HL-60 (cell line): ENCODE results near the gene AASS.
"Not testable (repeated sequence)": the region's sequence is repeated elsewhere in the genome, so short reads cannot be mapped to it uniquely, and the experiment has no call there.

ENCODE experiments used
- DNase-seq, 2 experiments: peaks; one replicate each; pipeline ENCODE4 v3.0.0-alpha.2; 2010 to 2020; ENCODE audit warnings: low read depth in 1 of 2, low spot score in 1 of 2
- H3K27ac ChIP-seq: fragments of 250-450 bp; sonication (Bioruptor Pico); replicated peaks from 2 replicates; pipeline ENCODE4 v1.5.1; 2020; ENCODE audit warnings: mild to moderate bottlenecking, moderate library complexity
- H3K27me3 ChIP-seq: fragments of 250-450 bp; sonication (Bioruptor Pico); 2 replicates; pipeline ENCODE4 v1.5.1; 2021; ENCODE audit warnings: mild to moderate bottlenecking, moderate library complexity; ENCODE audit not compliant: insufficient read depth, poor library complexity, severe bottlenecking
- H3K4me3 ChIP-seq: replicated peaks from 2 replicates; pipeline ENCODE4 v1.5.1; 2011; ENCODE audit warnings: mild to moderate bottlenecking, control low read depth, low read length; ENCODE audit not compliant: insufficient read depth
- CTCF ChIP-seq: IDR thresholded peaks from one replicate; pipeline ENCODE4 v1.5.1; 2011; ENCODE audit warnings: low read length, control low read depth, inconsistent platforms; ENCODE audit not compliant: insufficient read depth
- GABPA ChIP-seq: IDR thresholded peaks from 2 replicates; pipeline ENCODE4 v1.6.1; 2012; ENCODE audit warnings: low read depth
- POLR2AphosphoS5 ChIP-seq: IDR thresholded peaks from 2 replicates; pipeline ENCODE4 v1.6.1; 2012; ENCODE audit warnings: low read depth
- REST ChIP-seq: IDR thresholded peaks from 2 replicates; pipeline ENCODE4 v1.6.1; 2012; ENCODE audit warnings: low read depth; ENCODE audit not compliant: insufficient replicate concordance
- SPI1 ChIP-seq: IDR thresholded peaks from 2 replicates; pipeline ENCODE4 v1.6.1; 2012; ENCODE audit warnings: low read depth, mild to moderate bottlenecking, borderline replicate concordance

The AASS gene

GRCh38 chr7:122136078-122136477 is 8.0 kb downstream of the AASS start:
- TF ChIP-seq GABPA (no peak), REST (no peak), CTCF (no peak), SPI1 (no peak), POLR2AphosphoS5 (no peak)
- DNase-seq, result no peak
- peaks cover 7% of the 10 kb centered on the region for H3K27me3 ChIP-seq
- H3K27ac ChIP-seq, result no peak overlapping the region
- no peak overlapping the region for H3K4me3 ChIP-seq

GRCh38 chr7:122135275-122135674 is 8.8 kb downstream of the AASS start:
- no peak for TF ChIP-seq GABPA
- TF ChIP-seq REST, result no peak
- TF ChIP-seq POLR2AphosphoS5, result no peak
- no peak for TF ChIP-seq SPI1
- TF ChIP-seq CTCF, result no peak
- Histone ChIP-seq H3K27ac (no peak overlapping the region), H3K27me3 (peaks cover 7% of the 10 kb centered on the region), H3K4me3 (no peak overlapping the region)
- DNase-seq, result no peak

- DNase-seq, H3K4me3 ChIP-seq, H3K27ac ChIP-seq, H3K27me3 ChIP-seq: not testable (repeated sequence)
These were observed 9.3 kb downstream of the AASS start for GRCh38 chr7:122134793-122135192.

- DNase-seq, result no peak
- TF ChIP-seq CTCF (no peak), GABPA (no peak), SPI1 (no peak), POLR2AphosphoS5 (no peak), REST (no peak)
- peaks cover 7% of the 10 kb centered on the region for H3K27me3 ChIP-seq
- no peak overlapping the region for H3K27ac ChIP-seq
- no peak overlapping the region for H3K4me3 ChIP-seq
These were observed 10.6 kb downstream of the AASS start for GRCh38 chr7:122133477-122133876.
